Adrenal gland (tissue), 12 donors: ENCODE data around the gene WBP1L. TPM values are rescaled to one million over a fixed set of nuclear protein-coding genes. Genes with fewer than 3 reads are reported as not detected.

Experiments
- DNase-seq, 7 donors: peaks; one replicate each; pipeline ENCODE4 v3.0.0-alpha.2; 2019 to 2020
- H3K27ac ChIP-seq, 5 donors: fragments of 200-600 bp; sonication (generic) in 4 of 5; 1 replicate in 3 of 5; 2 replicates in 2 of 5; pipeline versions ENCODE4 v1.5.1 to v1.8.0; 2016 to 2020; ENCODE audit warnings: mild to moderate bottlenecking in 1 of 5
- H3K27me3 ChIP-seq: fragments of 200-600 bp; 2 replicates; pipeline ENCODE4 v1.8.0; 2021
- H3K36me3 ChIP-seq, 2 donors: fragments of 200-600 bp; replicated peaks in 1 of 2; 1 replicate in 1 of 2; 2 replicates in 1 of 2; pipeline versions ENCODE4 v1.5.1 to v1.8.0; 2018 to 2022
- H3K4me1 ChIP-seq, 2 donors: fragments of 200-600 bp; replicated peaks in 1 of 2; 1 replicate in 1 of 2; 2 replicates in 1 of 2; pipeline versions ENCODE4 v1.5.1 to v1.8.0; 2018 to 2021
- H3K4me3 ChIP-seq, 4 donors: fragments of 200-600 bp; sonication (generic) in 3 of 4; one replicate each; pipeline ENCODE4 v1.5.1; 2016 to 2018
- H3K9me3 ChIP-seq, 3 donors: fragments of 200-600 bp; sonication (generic) in 1 of 3; replicated peaks in 1 of 3; 1 replicate in 2 of 3; 2 replicates in 1 of 3; pipeline versions ENCODE4 v1.5.1 to v1.8.0; 2016 to 2021
- CTCF ChIP-seq, 6 experiments: fragments of 450-650 bp in 4 of 6; fragments of 200-600 bp in 2 of 6; sonication (generic) in 1 of 6; IDR thresholded peaks; 1 replicate in 5 of 6; 2 replicates in 1 of 6; pipeline versions ENCODE4 v1.5.1 to v1.8.0; 2016 to 2021; ENCODE audit warnings: antibody characterized with exemption in 6 of 6, mild to moderate bottlenecking in 2 of 6, moderate library complexity in 1 of 6
- POLR2A ChIP-seq, 2 donors: fragments of 450-650 bp; IDR thresholded peaks; one replicate each; pipeline ENCODE4 v1.6.1; 2017; ENCODE audit warnings: antibody characterized with exemption in 2 of 2, mild to moderate bottlenecking in 2 of 2, moderate library complexity in 1 of 2
- WGBS, 4 donors: extraction: QIAGEN DNeasy Blood & Tissue Kit in 2 of 4; methylation state at CpG; one replicate each; pipeline versions ENCODE4 v1.1.5 to v1.1.7; 2013 to 2017; 5-methylcytosine and 5-hydroxymethylcytosine counted together
- intact Hi-C, 2 donors: fragments of 100-400 bp; cut with DNase I; formaldehyde crosslinking; loops; one replicate each; pipeline versions ENCODE4 v1.14.1 to v1.15.0; 2022 to 2023
- polyA plus RNA-seq, 3 donors: library from polyadenylated mRNA; stranded (reverse); fragments of 200-250 nt in 2 of 3; fragments of 350-450 nt in 1 of 3; fragmentation: Illumina TruSeq in 1 of 3; extraction: RNeasy Lipid Tissue Mini Kit (QIAGEN cat#74804) in 1 of 3; gene quantifications; one replicate each; pipeline ENCODE4 v1.2.3, GENCODE V29; 2013 to 2014
- total RNA-seq, 9 donors: library from RNA; depleted of rRNA in 4 of 9; stranded (reverse); fragments of >200 nt in 4 of 9; fragments of 120-200 nt in 1 of 9; fragmentation: NEBNext Ultra II Directional in 1 of 9; extraction: Animal tissue kit (Norgen Biotek cat#: 25700) in 1 of 9; gene quantifications; one replicate each; pipeline versions ENCODE4 v1.1.0 to v1.2.4, GENCODE V29; 2013 to 2023
- donor health status: healthy with polysubstance abuse.
- donor health status: Bipolar disorder and iron deficiency.
- donor health status: DM: yes; HTN: yes; CAD: no.
- donor health status: DM: no; HTN: no; CAD: no.
- donor health status: DM: no; HTN: no; CAD: no.
- donor health status: DM: yes; HTN: yes; CAD: no.

WBP1L gene
- total and polyA plus RNA-seq, 12 donors, result 38.5 to 231 (median 107) TPM

GRCh38 chr10:102781090-102781920, 37.6 kb downstream of the WBP1L start:
- Histone ChIP-seq H3K4me3 (peak overlapping the region in 1 of 4 donors; percentile 7), H3K27ac (peak overlapping the region; percentile 63 to 96 (median 92)), H3K4me1 (peaks cover 85 to 92% of the 10 kb centered on the region in 2 donors), H3K9me3 (no peaks in the 10 kb centered on the region), H3K36me3 (no peaks in the 10 kb centered on the region), H3K27me3 (no peaks in the 10 kb centered on the region)
- peak in 1 of 7 donors; percentile 40 for DNase-seq
- 31 to 44% (median 38%) methylated on average over 8 of the region's 8 CpGs for WGBS, 4 donors
- intact Hi-C loops, result no loop called here
- no peak for TF ChIP-seq POLR2A (IDR thresholded peaks at IDR 0.05)
- TF ChIP-seq CTCF (IDR thresholded peaks at IDR 0.05), result no peak

GRCh38 chr10:102781921-102782557, 38.3 kb downstream of the WBP1L start:
- Histone ChIP-seq H3K36me3 (no peaks in the 10 kb centered on the region), H3K4me1 (peaks cover 85 to 92% of the 10 kb centered on the region in 2 donors), H3K4me3 (no peak overlapping the region), H3K9me3 (no peaks in the 10 kb centered on the region), H3K27me3 (no peaks in the 10 kb centered on the region), H3K27ac (peak overlapping the region; percentile 63 to 96 (median 92))
- peak in 2 of 7 donors; percentile 42 to 60 for DNase-seq
- TF ChIP-seq CTCF (IDR thresholded peaks at IDR 0.05) (no peak), POLR2A (IDR thresholded peaks at IDR 0.05) (peak in 1 of 2 donors; percentile 37)
- intact Hi-C loops, result no loop called here
- WGBS, 4 donors, result 42 to 50% (median 47%) methylated on average over 6 of the region's 6 CpGs

GRCh38 chr10:102782673-102783551, 39.2 kb downstream of the WBP1L start:
- H3K27me3 ChIP-seq, result no peaks in the 10 kb centered on the region
- H3K36me3 ChIP-seq, result no peaks in the 10 kb centered on the region
- H3K9me3 ChIP-seq, result no peaks in the 10 kb centered on the region
- peak overlapping the region; percentile 63 to 96 (median 92) for H3K27ac ChIP-seq
- no peak overlapping the region for H3K4me3 ChIP-seq
- DNase-seq, result peak in 6 of 7 donors; percentile 68 to 83 (median 74)
- intact Hi-C loops, result no loop called here
- peaks cover 76 to 85% of the 10 kb centered on the region in 2 donors for H3K4me1 ChIP-seq
- WGBS, 4 donors, result 48 to 63% (median 55%) methylated on average over 16 to 18 of the region's 18 CpGs
- no peak for TF ChIP-seq POLR2A (IDR thresholded peaks at IDR 0.05)

GRCh38 chr10:102783568-102783967, 39.8 kb downstream of the WBP1L start:
- TF ChIP-seq POLR2A (IDR thresholded peaks at IDR 0.05), result no peak
- H3K4me3 ChIP-seq, result no peak overlapping the region
- DNase-seq, result no peak
- intact Hi-C loops, result no loop called here
- H3K36me3 ChIP-seq, result no peaks in the 10 kb centered on the region
- no peaks in the 10 kb centered on the region for H3K27me3 ChIP-seq
- WGBS, 4 donors, result 33 to 58% (median 39%) methylated on average over 1 of the region's 1 CpG
- H3K4me1 ChIP-seq, result peaks cover 71 to 84% of the 10 kb centered on the region in 2 donors
- H3K9me3 ChIP-seq, result no peaks in the 10 kb centered on the region
- peak overlapping the region; percentile 63 to 96 (median 92) for H3K27ac ChIP-seq
